Duodenal mucosa (tissue), 2 donors: ENCODE results near the gene TMEM270.
A peak's percentile ranks its signal among the peaks of the same experiment; 100 is the strongest.
"Not testable (repeated sequence)": the region's sequence is repeated elsewhere in the genome, so short reads cannot be mapped to it uniquely, and the experiment has no call there.

Experiments
- H3K27ac ChIP-seq: one replicate; pipeline ENCODE4 v1.7.0; 2013; ENCODE audit warnings: low read depth, low read length
- H3K27me3 ChIP-seq, 2 donors: one replicate each; pipeline ENCODE4 v1.7.0; 2013; ENCODE audit warnings: low read length in 2 of 2, control low read depth in 1 of 2; ENCODE audit not compliant: insufficient read depth in 2 of 2, control insufficient read depth in 1 of 2
- H3K36me3 ChIP-seq, 2 donors: one replicate each; pipeline ENCODE4 v1.7.0; 2013; ENCODE audit warnings: low read length in 2 of 2, control low read depth in 1 of 2; ENCODE audit not compliant: insufficient read depth in 2 of 2, control insufficient read depth in 1 of 2
- H3K4me1 ChIP-seq, 2 donors: one replicate each; pipeline ENCODE4 v1.7.0; 2013; ENCODE audit warnings: low read length in 2 of 2, control low read depth in 1 of 2; ENCODE audit not compliant: insufficient read depth in 2 of 2, control insufficient read depth in 1 of 2
- H3K4me3 ChIP-seq, 2 donors: one replicate each; pipeline ENCODE4 v1.7.0; 2013; ENCODE audit warnings: low read length in 2 of 2, low read depth in 1 of 2
- H3K9ac ChIP-seq, 2 donors: one replicate each; pipeline ENCODE4 v1.7.0; 2013; ENCODE audit warnings: low read length in 2 of 2, low read depth in 1 of 2
- H3K9me3 ChIP-seq, 2 donors: one replicate each; pipeline ENCODE4 v1.7.0; 2013; ENCODE audit warnings: low read length in 2 of 2, control low read depth in 1 of 2; ENCODE audit not compliant: control insufficient read depth in 1 of 2

Gene TMEM270, protein sequence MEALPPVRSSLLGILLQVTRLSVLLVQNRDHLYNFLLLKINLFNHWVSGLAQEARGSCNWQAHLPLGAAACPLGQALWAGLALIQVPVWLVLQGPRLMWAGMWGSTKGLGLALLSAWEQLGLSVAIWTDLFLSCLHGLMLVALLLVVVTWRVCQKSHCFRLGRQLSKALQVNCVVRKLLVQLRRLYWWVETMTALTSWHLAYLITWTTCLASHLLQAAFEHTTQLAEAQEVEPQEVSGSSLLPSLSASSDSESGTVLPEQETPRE

GRCh38 chr7:73860859-73861258 lies at the start of gene TMEM270:
TMEM270 (plus strand) TSS chr7:73861159; CDS start chr7:73861195, 36 bp downstream.
- H3K9me3 ChIP-seq: no peaks in the 10 kb centered on the region
- H3K9ac ChIP-seq: no peak within 1 kb of the TSS
- H3K4me1 ChIP-seq: peaks cover 0 to under 1% of the 10 kb centered on the region in 2 donors
- no peak within 1 kb of the TSS for H3K4me3 ChIP-seq
- H3K36me3 ChIP-seq: no peaks in the 10 kb centered on the region
- H3K27me3 ChIP-seq: no peaks in the 10 kb centered on the region
- no peak within 1 kb of the TSS for H3K27ac ChIP-seq

- no peak overlapping the region for H3K9ac ChIP-seq
- H3K27me3 ChIP-seq: no peaks in the 10 kb centered on the region
- H3K4me1 ChIP-seq: peaks cover 0 to 6% of the 10 kb centered on the region in 2 donors
- peaks cover 2 to 5% of the 10 kb centered on the region in 2 donors for H3K9me3 ChIP-seq
- H3K27ac ChIP-seq: no peak overlapping the region
- H3K36me3 ChIP-seq: no peaks in the 10 kb centered on the region
- H3K4me3 ChIP-seq: no peak overlapping the region
Measured at GRCh38 chr7:73811760-73812168, 49.2 kb upstream of the TMEM270 start.

GRCh38 chr7:73812996-73813395 lies 48.0 kb upstream of the TMEM270 start:
- Histone ChIP-seq H3K9ac (no peak overlapping the region), H3K36me3 (no peaks in the 10 kb centered on the region), H3K27ac (no peak overlapping the region), H3K27me3 (no peaks in the 10 kb centered on the region), H3K9me3 (peaks cover 2 to 5% of the 10 kb centered on the region in 2 donors), H3K4me1 (peaks cover 0 to 6% of the 10 kb centered on the region in 2 donors), H3K4me3 (no peak overlapping the region)

DNA sequence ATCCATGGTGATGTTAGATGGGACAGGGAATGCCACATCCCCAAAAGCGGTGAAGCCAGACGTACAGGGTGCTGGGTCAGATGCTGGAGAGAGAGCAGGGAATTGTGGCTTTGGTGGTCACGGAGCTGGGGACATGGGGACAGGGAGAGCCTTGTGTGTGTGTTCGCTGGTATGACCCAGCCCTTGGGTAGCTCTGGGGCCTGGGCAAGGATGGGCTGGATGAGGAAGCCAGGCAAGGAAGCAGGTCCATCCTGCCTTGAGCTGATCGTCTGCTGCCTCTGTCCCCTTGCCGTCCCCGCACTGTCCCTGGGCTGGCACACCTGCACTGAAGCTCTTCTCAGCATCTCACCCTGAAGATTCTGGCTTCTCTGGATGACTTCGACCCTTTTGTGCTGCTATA lies 45.5 kb upstream of the TMEM270 start:
- H3K9me3 ChIP-seq: peaks cover 2 to 5% of the 10 kb centered on the region in 2 donors
- H3K9ac ChIP-seq: no peak overlapping the region
- H3K36me3 ChIP-seq: no peaks in the 10 kb centered on the region
- no peaks in the 10 kb centered on the region for H3K27me3 ChIP-seq
- peaks cover 0 to 3% of the 10 kb centered on the region in 2 donors for H3K4me1 ChIP-seq
- no peak overlapping the region for H3K27ac ChIP-seq
- H3K4me3 ChIP-seq: no peak overlapping the region

DNA sequence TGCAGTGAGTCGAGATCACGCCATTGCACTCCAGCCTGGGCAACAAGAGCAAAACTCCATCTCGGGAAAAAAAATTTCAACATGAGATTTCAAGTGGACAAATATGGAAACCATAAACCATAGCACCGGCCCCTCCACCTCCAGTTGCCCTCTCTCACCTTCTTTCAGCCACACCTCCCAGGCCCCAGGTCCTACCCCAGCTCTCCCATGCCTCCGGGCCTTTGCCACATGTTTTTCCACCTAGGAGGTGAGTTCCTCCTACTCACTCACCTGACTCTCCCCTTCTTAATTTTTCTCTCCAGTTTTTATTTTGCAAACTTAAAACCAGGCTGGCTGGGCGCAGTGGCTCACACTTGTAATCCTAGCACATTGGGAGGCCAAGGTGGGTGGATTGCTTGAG lies 43.8 kb upstream of the TMEM270 start:
- no peak overlapping the region for H3K27ac ChIP-seq
- H3K9me3 ChIP-seq: peaks cover 2 to 5% of the 10 kb centered on the region in 2 donors
- H3K4me3 ChIP-seq: no peak overlapping the region
- H3K27me3 ChIP-seq: no peaks in the 10 kb centered on the region
- H3K36me3 ChIP-seq: no peaks in the 10 kb centered on the region
- H3K4me1 ChIP-seq: peaks cover 6 to 10% of the 10 kb centered on the region in 2 donors
- H3K9ac ChIP-seq: no peak overlapping the region

DNA sequence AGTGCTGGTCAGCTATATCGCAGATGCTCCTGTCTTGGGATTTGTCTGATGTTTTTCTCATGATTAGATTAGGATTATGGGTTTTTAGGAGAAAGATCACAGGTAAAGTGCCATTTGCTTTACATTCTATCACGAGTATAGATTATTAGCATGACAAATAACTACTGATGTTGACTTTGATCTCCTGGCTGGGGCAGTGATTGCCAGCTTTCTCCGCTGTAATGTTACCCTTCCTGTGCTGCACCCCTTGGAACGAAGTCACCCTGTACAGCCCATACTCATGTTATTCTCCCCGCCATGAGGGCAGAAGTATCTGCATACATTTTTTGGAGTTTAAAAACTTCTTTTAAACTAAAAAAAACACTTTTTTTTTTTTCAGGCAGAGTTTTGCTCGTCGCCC lies 40.9 kb upstream of the TMEM270 start:
- no peak overlapping the region for H3K27ac ChIP-seq
- peaks cover 15 to 22% of the 10 kb centered on the region in 2 donors for H3K4me1 ChIP-seq
- no peak overlapping the region for H3K9ac ChIP-seq
- H3K9me3 ChIP-seq: no peaks in the 10 kb centered on the region
- no peak overlapping the region for H3K4me3 ChIP-seq
- H3K36me3 ChIP-seq: no peaks in the 10 kb centered on the region
- H3K27me3 ChIP-seq: no peaks in the 10 kb centered on the region

DNA sequence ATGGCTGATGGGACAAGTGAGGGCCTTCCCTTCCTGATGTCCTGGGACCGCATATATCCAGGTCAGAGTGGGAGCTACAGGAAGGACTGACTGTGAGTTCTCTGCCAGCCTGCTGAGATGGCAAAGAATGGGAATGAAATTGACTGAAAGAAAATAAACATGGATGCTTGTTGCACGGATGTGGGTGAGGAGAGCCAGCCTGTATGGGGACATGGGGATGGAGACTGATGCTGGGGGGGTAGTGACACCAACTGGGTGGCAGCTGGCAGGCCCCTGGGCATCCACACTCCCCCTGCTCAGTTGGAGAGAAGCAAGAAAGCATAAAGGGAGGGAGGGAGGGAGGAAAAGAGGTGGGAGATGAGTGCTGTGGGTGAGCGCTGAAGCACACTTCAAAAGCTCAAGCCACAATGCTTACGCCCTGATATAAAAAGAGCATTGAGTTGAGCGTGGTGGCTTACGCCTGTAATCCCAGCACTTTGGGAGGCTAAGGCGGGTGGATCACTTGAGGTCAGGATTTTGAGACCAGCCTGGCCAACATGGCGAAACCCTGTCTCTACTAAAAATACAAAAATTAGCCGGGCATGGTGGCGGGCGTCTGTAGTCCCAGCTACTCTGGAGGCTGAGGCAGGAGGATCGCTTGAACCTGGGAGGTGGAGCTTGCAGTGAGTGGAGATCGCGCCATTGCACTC lies 39.2 kb upstream of the TMEM270 start:
- not testable (repeated sequence) for H3K27me3 ChIP-seq, H3K36me3 ChIP-seq, H3K9me3 ChIP-seq, H3K9ac ChIP-seq, H3K4me3 ChIP-seq
- Histone ChIP-seq H3K4me1 (peaks cover 18 to 33% of the 10 kb centered on the region in 2 donors), H3K27ac (peak overlapping the region; percentile 20)

GRCh38 chr7:73822319-73823173 lies 38.4 kb upstream of the TMEM270 start:
- Histone ChIP-seq H3K36me3 (no peaks in the 10 kb centered on the region), H3K4me3 (no peak overlapping the region), H3K9me3 (no peaks in the 10 kb centered on the region), H3K4me1 (peaks cover 26 to 41% of the 10 kb centered on the region in 2 donors), H3K27ac (peak overlapping the region; percentile 58), H3K9ac (peak overlapping the region; percentile 48 to 52), H3K27me3 (no peaks in the 10 kb centered on the region)

- peak overlapping the region; percentile 36 for H3K27ac ChIP-seq
- H3K36me3 ChIP-seq: no peaks in the 10 kb centered on the region
- H3K4me3 ChIP-seq: no peak overlapping the region
- H3K9ac ChIP-seq: peak overlapping the region; percentile 48 to 52
- H3K4me1 ChIP-seq: peaks cover 29 to 47% of the 10 kb centered on the region in 2 donors
- no peaks in the 10 kb centered on the region for H3K9me3 ChIP-seq
- no peaks in the 10 kb centered on the region for H3K27me3 ChIP-seq
Measured at GRCh38 chr7:73823257-73823656, 37.7 kb upstream of the TMEM270 start.
